Loucy (cell line): ENCODE measurements around the gene GPR173.

Source experiments
- CTCF ChIP-seq: fragments of 200-600 bp; sonication (generic); conservative IDR thresholded peaks from 2 replicates; pipeline ENCODE4 v1.5.1; 2014; ENCODE audit warnings: mild to moderate bottlenecking, antibody characterized with exemption, low read length
- EZH2phosphoT487 ChIP-seq: fragments of 200-600 bp; IDR thresholded peaks from 2 replicates; pipeline ENCODE4 v1.6.1; 2018; ENCODE audit warnings: antibody characterized with exemption, mild to moderate bottlenecking, moderate library complexity, borderline replicate concordance

- TF ChIP-seq CTCF = no peak
- TF ChIP-seq EZH2phosphoT487 = no peak
These were observed 533 bp downstream of the GPR173 start for GRCh38 chrX:53049127-53049517.
